HEK293 (cell line): Measurements from ENCODE around the gene FTO.

Source experiments
- CTCF ChIA-PET: fragments of 350-600 bp; formaldehyde crosslinking; extraction: SDS; loops from one replicate; lab custom pipeline; 2021; ENCODE audit warnings: antibody characterized with exemption; lab: Yijun Ruan, JAX
- POLR2A ChIA-PET: fragments of 300-600 bp; formaldehyde crosslinking; extraction: SDS; loops from one replicate; lab custom pipeline; 2020; ENCODE audit warnings: antibody characterized with exemption, inconsistent platforms; lab: Yijun Ruan, JAX
- H3K27ac ChIP-seq: fragments of 200-500 bp; sonication (Bioruptor generic); 2 replicates; pipeline ENCODE4 v1.5.1; 2014; ENCODE audit warnings: low read depth, low read length, control low read depth, inconsistent platforms; ENCODE audit errors: extremely low read depth
- H3K36me3 ChIP-seq, 2 experiments: fragments of 200-500 bp in 1 of 2; sonication (Bioruptor generic) in 1 of 2; 1 replicate in 1 of 2; 2 replicates in 1 of 2; pipeline ENCODE4 v1.5.1; 2014 to 2017; ENCODE audit warnings: inconsistent platforms in 2 of 2, low read length in 2 of 2; ENCODE audit not compliant: control insufficient read depth in 2 of 2, insufficient read depth in 1 of 2
- H3K4me1 ChIP-seq: fragments of 200-500 bp; sonication (Bioruptor generic); 2 replicates; pipeline ENCODE4 v1.5.1; 2014; ENCODE audit warnings: mild to moderate bottlenecking, low read length, inconsistent platforms; ENCODE audit not compliant: control insufficient read depth, insufficient read depth
- H3K4me3 ChIP-seq: 2 replicates; pipeline ENCODE4 v1.5.1; 2011; ENCODE audit warnings: low read depth, mild to moderate bottlenecking, control low read depth, low read length, moderate library complexity
- H3K9me3 ChIP-seq: fragments of 200-500 bp; sonication (Bioruptor generic); 2 replicates; pipeline ENCODE4 v1.5.1; 2014; ENCODE audit warnings: low read depth, low read length, inconsistent platforms; ENCODE audit not compliant: control insufficient read depth, insufficient read depth
- EGR2 ChIP-seq: fragments of 450-650 bp; formaldehyde crosslinking; IDR thresholded peaks from 2 replicates; pipeline ENCODE4 v1.5.1; 2016; ENCODE audit warnings: low read depth, missing biosample characterization, missing genetic modification characterization
- ZBTB48 ChIP-seq: fragments of 450-650 bp; formaldehyde crosslinking; IDR thresholded peaks from 2 replicates; pipeline ENCODE4 v1.5.1; 2016; ENCODE audit warnings: missing biosample characterization, missing genetic modification characterization
- ZFP3 ChIP-seq: fragments of 450-650 bp; formaldehyde crosslinking; IDR thresholded peaks from 2 replicates; pipeline ENCODE4 v1.5.1; 2016; ENCODE audit warnings: low read depth, missing biosample characterization, missing genetic modification characterization
- ZNF175 ChIP-seq: fragments of 450-650 bp; formaldehyde crosslinking; IDR thresholded peaks from 2 replicates; pipeline ENCODE4 v1.5.1; 2016; ENCODE audit warnings: missing biosample characterization, missing genetic modification characterization
- ZNF24 ChIP-seq: fragments of 450-650 bp; formaldehyde crosslinking; IDR thresholded peaks from 2 replicates; pipeline ENCODE4 v1.5.1; 2016; ENCODE audit warnings: missing biosample characterization, missing genetic modification characterization
- ZNF544 ChIP-seq: fragments of 450-650 bp; formaldehyde crosslinking; IDR thresholded peaks from 2 replicates; pipeline ENCODE4 v1.5.0; 2017; ENCODE audit warnings: missing biosample characterization, missing genetic modification characterization
- ZNF558 ChIP-seq: fragments of 450-650 bp; formaldehyde crosslinking; IDR thresholded peaks from 2 replicates; pipeline ENCODE4 v1.5.1; 2016; ENCODE audit warnings: missing biosample characterization, missing genetic modification characterization
- ZNF561 ChIP-seq: fragments of 450-650 bp; IDR thresholded peaks from 2 replicates; pipeline ENCODE4 v1.5.1; 2018; ENCODE audit warnings: missing biosample characterization, missing genetic modification characterization, borderline replicate concordance
- ZNF623 ChIP-seq: fragments of 450-650 bp; formaldehyde crosslinking; IDR thresholded peaks from 2 replicates; pipeline ENCODE4 v1.5.1; 2016; ENCODE audit warnings: missing biosample characterization, missing genetic modification characterization
- ZNF658 ChIP-seq: fragments of 450-650 bp; formaldehyde crosslinking; IDR thresholded peaks from 2 replicates; pipeline ENCODE4; 2016; ENCODE audit warnings: missing biosample characterization, missing genetic modification characterization
- ZNF664 ChIP-seq: fragments of 450-650 bp; formaldehyde crosslinking; IDR thresholded peaks from 2 replicates; pipeline ENCODE4 v1.5.1; 2016; ENCODE audit warnings: missing biosample characterization, missing genetic modification characterization
- ZNF843 ChIP-seq: fragments of 450-650 bp; formaldehyde crosslinking; IDR thresholded peaks from 2 replicates; pipeline ENCODE4 v1.5.1; 2016; ENCODE audit warnings: missing biosample characterization, missing genetic modification characterization
- TF ChIP-seq, protein P1 (sequence below): fragments of 450-650 bp; formaldehyde crosslinking; IDR thresholded peaks from 2 replicates; pipeline ENCODE4 v1.5.1; 2017; ENCODE audit warnings: missing biosample characterization, missing genetic modification characterization
- TF ChIP-seq, protein P2 (sequence below): fragments of 450-650 bp; formaldehyde crosslinking; conservative IDR thresholded peaks from 2 replicates; pipeline ENCODE4 v1.5.1; 2016; ENCODE audit warnings: low read depth, missing biosample characterization, missing genetic modification characterization
- TF ChIP-seq, protein P3 (sequence below): fragments of 450-650 bp; formaldehyde crosslinking; IDR thresholded peaks from 2 replicates; pipeline ENCODE4 v1.5.1; 2016; ENCODE audit warnings: missing biosample characterization, missing genetic modification characterization, low read depth
- TF ChIP-seq, protein P4 (sequence below): fragments of 450-650 bp; formaldehyde crosslinking; IDR thresholded peaks from 2 replicates; pipeline ENCODE4 v1.5.1; 2016; ENCODE audit warnings: missing biosample characterization, missing genetic modification characterization, low read depth
- TF ChIP-seq, protein P5 (sequence below): fragments of 450-650 bp; formaldehyde crosslinking; IDR thresholded peaks from 2 replicates; pipeline ENCODE4 v1.5.1; 2016; ENCODE audit warnings: missing biosample characterization, missing genetic modification characterization
- TF ChIP-seq, protein P6 (sequence below): fragments of 450-650 bp; formaldehyde crosslinking; IDR thresholded peaks from 2 replicates; pipeline ENCODE4 v1.5.1; 2016; ENCODE audit warnings: missing biosample characterization, missing genetic modification characterization
- TF ChIP-seq, protein P7 (sequence below): fragments of 450-650 bp; formaldehyde crosslinking; IDR thresholded peaks from 2 replicates; pipeline ENCODE4 v1.5.1; 2016; ENCODE audit warnings: missing biosample characterization, missing genetic modification characterization

FTO gene

DNA sequence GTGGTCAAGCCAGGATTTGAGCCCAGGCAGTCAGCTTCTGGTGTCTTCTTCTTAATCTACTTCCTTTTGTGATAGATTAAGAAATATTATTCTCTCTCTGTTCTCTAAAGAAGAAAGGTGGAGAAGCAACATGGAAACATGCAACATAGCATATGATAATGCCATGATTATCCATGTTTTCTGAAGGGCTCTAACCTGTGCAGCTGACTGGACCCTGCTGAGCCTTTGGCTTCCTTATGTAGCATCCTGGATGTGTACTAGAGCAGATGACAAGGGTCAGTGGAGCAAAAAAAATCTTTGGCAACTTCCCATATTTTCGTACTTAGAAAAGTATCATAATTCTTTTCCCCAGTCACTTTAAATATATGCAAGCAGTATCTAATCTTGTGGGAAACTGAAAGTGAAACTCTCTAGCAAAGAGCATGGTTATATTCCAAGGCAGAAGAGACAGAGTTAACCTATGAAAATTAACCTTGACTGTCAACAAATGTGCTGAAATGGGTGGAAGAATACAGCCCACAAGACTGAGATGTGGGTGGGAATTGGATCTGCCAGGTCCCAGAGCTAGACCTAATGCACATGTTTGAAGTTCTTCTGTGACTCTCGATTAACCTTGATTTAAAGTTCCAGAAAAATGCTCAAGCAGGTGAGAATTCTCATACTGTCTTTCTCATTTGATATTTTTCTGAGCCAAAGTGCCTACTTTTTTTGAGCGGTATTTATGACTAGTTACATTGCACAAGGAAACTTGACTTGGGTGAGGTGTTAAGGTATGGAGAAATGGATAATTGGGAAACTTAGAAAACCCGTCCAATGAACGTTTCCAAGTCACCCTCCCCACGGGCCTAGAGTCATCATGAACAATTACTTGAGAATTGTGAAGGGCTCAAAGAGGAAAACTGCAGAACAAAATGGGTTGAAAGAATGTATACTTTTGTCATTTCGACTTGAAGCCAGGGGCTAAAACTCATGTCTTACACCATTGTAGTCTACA lies 248.6 kb downstream of the FTO start (continued):
- TF ChIP-seq, protein P1, sequence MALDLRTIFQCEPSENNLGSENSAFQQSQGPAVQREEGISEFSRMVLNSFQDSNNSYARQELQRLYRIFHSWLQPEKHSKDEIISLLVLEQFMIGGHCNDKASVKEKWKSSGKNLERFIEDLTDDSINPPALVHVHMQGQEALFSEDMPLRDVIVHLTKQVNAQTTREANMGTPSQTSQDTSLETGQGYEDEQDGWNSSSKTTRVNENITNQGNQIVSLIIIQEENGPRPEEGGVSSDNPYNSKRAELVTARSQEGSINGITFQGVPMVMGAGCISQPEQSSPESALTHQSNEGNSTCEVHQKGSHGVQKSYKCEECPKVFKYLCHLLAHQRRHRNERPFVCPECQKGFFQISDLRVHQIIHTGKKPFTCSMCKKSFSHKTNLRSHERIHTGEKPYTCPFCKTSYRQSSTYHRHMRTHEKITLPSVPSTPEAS (tag by site-specific recombination) = no peak
- TF ChIP-seq ZFP3 (tag by site-specific recombination) (no peak), ZNF664 (tag by site-specific recombination) (no peak), ZNF544 (tag by site-specific recombination) (no peak)

DNA sequence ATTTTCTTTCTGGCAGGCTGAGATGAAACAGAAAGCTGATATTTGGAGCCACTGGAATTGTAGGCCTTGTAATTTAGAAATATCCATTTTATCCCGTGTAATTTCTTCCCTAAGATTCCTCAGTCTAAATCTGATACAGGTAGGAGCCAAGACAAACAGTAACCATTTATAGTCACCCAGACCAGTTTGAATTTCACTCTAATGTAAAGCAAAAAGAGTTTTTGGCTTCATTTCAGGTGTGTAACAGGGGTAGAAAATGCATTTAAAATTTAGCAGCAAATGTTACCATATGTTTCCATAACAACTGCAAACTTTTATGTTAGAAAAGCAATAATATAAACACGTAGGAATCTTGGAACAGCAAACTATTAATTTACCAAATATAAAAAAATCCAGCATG lies 249.4 kb downstream of the FTO start:
- POLR2A ChIA-PET = no interaction called here
- H3K9me3 ChIP-seq = no peaks in the 10 kb centered on the region
- H3K4me1 ChIP-seq = no peaks in the 10 kb centered on the region
- H3K36me3 ChIP-seq = no peaks in the 10 kb centered on the region
- H3K27ac ChIP-seq = no peak overlapping the region
- CTCF ChIA-PET = interaction anchor here (0.5 kb wide), 1 partner anchor 626 kb away, joined by 3 read pairs; no protein-coding TSS in a partner anchor
- no peak overlapping the region for H3K4me3 ChIP-seq
- no peak for TF ChIP-seq EGR2 (tag by site-specific recombination)
- TF ChIP-seq, protein P2, sequence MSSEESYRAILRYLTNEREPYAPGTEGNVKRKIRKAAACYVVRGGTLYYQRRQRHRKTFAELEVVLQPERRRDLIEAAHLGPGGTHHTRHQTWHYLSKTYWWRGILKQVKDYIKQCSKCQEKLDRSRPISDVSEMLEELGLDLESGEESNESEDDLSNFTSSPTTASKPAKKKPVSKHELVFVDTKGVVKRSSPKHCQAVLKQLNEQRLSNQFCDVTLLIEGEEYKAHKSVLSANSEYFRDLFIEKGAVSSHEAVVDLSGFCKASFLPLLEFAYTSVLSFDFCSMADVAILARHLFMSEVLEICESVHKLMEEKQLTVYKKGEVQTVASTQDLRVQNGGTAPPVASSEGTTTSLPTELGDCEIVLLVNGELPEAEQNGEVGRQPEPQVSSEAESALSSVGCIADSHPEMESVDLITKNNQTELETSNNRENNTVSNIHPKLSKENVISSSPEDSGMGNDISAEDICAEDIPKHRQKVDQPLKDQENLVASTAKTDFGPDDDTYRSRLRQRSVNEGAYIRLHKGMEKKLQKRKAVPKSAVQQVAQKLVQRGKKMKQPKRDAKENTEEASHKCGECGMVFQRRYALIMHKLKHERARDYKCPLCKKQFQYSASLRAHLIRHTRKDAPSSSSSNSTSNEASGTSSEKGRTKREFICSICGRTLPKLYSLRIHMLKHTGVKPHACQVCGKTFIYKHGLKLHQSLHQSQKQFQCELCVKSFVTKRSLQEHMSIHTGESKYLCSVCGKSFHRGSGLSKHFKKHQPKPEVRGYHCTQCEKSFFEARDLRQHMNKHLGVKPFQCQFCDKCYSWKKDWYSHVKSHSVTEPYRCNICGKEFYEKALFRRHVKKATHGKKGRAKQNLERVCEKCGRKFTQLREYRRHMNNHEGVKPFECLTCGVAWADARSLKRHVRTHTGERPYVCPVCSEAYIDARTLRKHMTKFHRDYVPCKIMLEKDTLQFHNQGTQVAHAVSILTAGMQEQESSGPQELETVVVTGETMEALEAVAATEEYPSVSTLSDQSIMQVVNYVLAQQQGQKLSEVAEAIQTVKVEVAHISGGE (tag by site-specific recombination) = no peak
- no peak for TF ChIP-seq ZNF658 (tag by site-specific recombination)
- no peak for TF ChIP-seq ZNF561 (tag by site-specific recombination)
- no peak for TF ChIP-seq ZNF623 (tag by site-specific recombination)
- TF ChIP-seq, protein P3, sequence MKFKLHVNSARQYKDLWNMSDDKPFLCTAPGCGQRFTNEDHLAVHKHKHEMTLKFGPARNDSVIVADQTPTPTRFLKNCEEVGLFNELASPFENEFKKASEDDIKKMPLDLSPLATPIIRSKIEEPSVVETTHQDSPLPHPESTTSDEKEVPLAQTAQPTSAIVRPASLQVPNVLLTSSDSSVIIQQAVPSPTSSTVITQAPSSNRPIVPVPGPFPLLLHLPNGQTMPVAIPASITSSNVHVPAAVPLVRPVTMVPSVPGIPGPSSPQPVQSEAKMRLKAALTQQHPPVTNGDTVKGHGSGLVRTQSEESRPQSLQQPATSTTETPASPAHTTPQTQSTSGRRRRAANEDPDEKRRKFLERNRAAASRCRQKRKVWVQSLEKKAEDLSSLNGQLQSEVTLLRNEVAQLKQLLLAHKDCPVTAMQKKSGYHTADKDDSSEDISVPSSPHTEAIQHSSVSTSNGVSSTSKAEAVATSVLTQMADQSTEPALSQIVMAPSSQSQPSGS (tag by site-specific recombination) = no peak
- TF ChIP-seq ZNF24 (tag by site-specific recombination) = no peak
- no peak for TF ChIP-seq ZBTB48 (tag by site-specific recombination)
- no peak for TF ChIP-seq ZNF175 (tag by site-specific recombination)
- no peak for TF ChIP-seq ZNF558 (tag by site-specific recombination)
- TF ChIP-seq, protein P4, sequence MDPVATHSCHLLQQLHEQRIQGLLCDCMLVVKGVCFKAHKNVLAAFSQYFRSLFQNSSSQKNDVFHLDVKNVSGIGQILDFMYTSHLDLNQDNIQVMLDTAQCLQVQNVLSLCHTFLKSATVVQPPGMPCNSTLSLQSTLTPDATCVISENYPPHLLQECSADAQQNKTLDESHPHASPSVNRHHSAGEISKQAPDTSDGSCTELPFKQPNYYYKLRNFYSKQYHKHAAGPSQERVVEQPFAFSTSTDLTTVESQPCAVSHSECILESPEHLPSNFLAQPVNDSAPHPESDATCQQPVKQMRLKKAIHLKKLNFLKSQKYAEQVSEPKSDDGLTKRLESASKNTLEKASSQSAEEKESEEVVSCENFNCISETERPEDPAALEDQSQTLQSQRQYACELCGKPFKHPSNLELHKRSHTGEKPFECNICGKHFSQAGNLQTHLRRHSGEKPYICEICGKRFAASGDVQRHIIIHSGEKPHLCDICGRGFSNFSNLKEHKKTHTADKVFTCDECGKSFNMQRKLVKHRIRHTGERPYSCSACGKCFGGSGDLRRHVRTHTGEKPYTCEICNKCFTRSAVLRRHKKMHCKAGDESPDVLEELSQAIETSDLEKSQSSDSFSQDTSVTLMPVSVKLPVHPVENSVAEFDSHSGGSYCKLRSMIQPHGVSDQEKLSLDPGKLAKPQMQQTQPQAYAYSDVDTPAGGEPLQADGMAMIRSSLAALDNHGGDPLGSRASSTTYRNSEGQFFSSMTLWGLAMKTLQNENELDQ = no peak
- TF ChIP-seq, protein P5, sequence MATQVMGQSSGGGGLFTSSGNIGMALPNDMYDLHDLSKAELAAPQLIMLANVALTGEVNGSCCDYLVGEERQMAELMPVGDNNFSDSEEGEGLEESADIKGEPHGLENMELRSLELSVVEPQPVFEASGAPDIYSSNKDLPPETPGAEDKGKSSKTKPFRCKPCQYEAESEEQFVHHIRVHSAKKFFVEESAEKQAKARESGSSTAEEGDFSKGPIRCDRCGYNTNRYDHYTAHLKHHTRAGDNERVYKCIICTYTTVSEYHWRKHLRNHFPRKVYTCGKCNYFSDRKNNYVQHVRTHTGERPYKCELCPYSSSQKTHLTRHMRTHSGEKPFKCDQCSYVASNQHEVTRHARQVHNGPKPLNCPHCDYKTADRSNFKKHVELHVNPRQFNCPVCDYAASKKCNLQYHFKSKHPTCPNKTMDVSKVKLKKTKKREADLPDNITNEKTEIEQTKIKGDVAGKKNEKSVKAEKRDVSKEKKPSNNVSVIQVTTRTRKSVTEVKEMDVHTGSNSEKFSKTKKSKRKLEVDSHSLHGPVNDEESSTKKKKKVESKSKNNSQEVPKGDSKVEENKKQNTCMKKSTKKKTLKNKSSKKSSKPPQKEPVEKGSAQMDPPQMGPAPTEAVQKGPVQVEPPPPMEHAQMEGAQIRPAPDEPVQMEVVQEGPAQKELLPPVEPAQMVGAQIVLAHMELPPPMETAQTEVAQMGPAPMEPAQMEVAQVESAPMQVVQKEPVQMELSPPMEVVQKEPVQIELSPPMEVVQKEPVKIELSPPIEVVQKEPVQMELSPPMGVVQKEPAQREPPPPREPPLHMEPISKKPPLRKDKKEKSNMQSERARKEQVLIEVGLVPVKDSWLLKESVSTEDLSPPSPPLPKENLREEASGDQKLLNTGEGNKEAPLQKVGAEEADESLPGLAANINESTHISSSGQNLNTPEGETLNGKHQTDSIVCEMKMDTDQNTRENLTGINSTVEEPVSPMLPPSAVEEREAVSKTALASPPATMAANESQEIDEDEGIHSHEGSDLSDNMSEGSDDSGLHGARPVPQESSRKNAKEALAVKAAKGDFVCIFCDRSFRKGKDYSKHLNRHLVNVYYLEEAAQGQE (tag by site-specific recombination) = no peak
- TF ChIP-seq, protein P6, sequence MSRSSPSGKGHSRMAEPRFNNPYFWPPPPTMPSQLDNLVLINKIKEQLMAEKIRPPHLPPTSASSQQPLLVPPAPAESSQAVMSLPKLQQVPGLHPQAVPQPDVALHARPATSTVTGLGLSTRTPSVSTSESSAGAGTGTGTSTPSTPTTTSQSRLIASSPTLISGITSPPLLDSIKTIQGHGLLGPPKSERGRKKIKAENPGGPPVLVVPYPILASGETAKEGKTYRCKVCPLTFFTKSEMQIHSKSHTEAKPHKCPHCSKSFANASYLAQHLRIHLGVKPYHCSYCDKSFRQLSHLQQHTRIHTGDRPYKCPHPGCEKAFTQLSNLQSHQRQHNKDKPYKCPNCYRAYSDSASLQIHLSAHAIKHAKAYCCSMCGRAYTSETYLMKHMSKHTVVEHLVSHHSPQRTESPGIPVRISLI (tag by site-specific recombination) = no peak
- TF ChIP-seq ZNF843 (tag by site-specific recombination) = no peak
- TF ChIP-seq, protein P7, sequence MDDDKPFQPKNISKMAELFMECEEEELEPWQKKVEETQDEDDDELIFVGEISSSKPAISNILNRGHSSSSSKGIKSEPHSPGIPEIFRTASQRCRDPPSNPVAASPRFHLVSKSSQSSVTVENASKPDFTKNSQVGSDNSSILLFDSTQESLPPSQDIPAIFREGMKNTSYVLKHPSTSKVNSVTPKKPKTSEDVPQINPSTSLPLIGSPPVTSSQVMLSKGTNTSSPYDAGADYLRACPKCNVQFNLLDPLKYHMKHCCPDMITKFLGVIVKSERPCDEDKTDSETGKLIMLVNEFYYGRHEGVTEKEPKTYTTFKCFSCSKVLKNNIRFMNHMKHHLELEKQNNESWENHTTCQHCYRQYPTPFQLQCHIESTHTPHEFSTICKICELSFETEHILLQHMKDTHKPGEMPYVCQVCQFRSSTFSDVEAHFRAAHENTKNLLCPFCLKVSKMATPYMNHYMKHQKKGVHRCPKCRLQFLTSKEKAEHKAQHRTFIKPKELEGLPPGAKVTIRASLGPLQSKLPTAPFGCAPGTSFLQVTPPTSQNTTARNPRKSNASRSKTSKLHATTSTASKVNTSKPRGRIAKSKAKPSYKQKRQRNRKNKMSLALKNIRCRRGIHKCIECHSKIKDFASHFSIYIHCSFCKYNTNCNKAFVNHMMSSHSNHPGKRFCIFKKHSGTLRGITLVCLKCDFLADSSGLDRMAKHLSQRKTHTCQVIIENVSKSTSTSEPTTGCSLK = no peak
